Suprapubic skin (tissue), 4 donors: ENCODE measurements around the gene DPYSL3. TPM values are rescaled to one million over a fixed set of nuclear protein-coding genes. Genes with fewer than 3 reads are reported as not detected.

Source experiments
- DNase-seq, 2 donors: peaks; one replicate each; pipeline ENCODE4 v3.0.0-alpha.2; 2019; ENCODE audit warnings: low spot score in 2 of 2
- H3K27ac ChIP-seq: fragments of 200-600 bp; sonication (generic); one replicate; pipeline ENCODE4 v1.5.1; 2019
- H3K27me3 ChIP-seq: fragments of 200-600 bp; sonication (generic); one replicate; pipeline ENCODE4 v1.5.1; 2019
- H3K36me3 ChIP-seq: fragments of 200-600 bp; sonication (generic); one replicate; pipeline ENCODE4 v1.5.1; 2019
- H3K4me1 ChIP-seq: fragments of 200-600 bp; sonication (generic); one replicate; pipeline ENCODE4 v1.5.1; 2019
- H3K4me3 ChIP-seq: fragments of 200-600 bp; sonication (generic); one replicate; pipeline ENCODE4 v1.5.1; 2019; ENCODE audit warnings: mild to moderate bottlenecking
- H3K9me3 ChIP-seq: fragments of 200-600 bp; sonication (generic); one replicate; pipeline ENCODE4 v1.5.1; 2019
- EP300 ChIP-seq: sonication (generic); formaldehyde crosslinking; IDR thresholded peaks from one replicate; pipeline ENCODE4 v1.6.1; 2017; ENCODE audit warnings: antibody characterized with exemption
- POLR2A ChIP-seq, 2 donors: fragments of 450-650 bp; IDR thresholded peaks; one replicate each; pipeline ENCODE4 v1.6.1; 2017; ENCODE audit warnings: antibody characterized with exemption in 2 of 2, mild to moderate bottlenecking in 2 of 2, moderate library complexity in 2 of 2
- POLR2AphosphoS5 ChIP-seq, 3 donors: sonication (generic); formaldehyde crosslinking; IDR thresholded peaks; one replicate each; pipeline ENCODE4 v1.6.1; 2017; ENCODE audit warnings: antibody characterized with exemption in 3 of 3
- WGBS: methylation state at CpG from one replicate; pipeline ENCODE4 v1.1.5; 2018; 5-methylcytosine and 5-hydroxymethylcytosine counted together
- total RNA-seq, 4 donors: library from RNA; depleted of rRNA; stranded (reverse); fragments of >200 nt; gene quantifications; one replicate each; pipeline ENCODE4 v1.1.0, GENCODE V29; 2016
- TF ChIP-seq, protein P1 (sequence below), 2 donors: fragments of 200-600 bp in 1 of 2; fragments of 450-650 bp in 1 of 2; sonication (generic) in 1 of 2; IDR thresholded peaks; one replicate each; pipeline ENCODE4 v1.5.1; 2016 to 2019; ENCODE audit warnings: antibody characterized with exemption in 2 of 2, mild to moderate bottlenecking in 1 of 2, moderate library complexity in 1 of 2

The DPYSL3 gene
- total RNA-seq, 4 donors from 2014 or later: 12.0 to 22.2 (median 16.6) TPM

- Histone ChIP-seq H3K27ac (no peak overlapping the region), H3K36me3 (no peaks in the 10 kb centered on the region), H3K9me3 (no peaks in the 10 kb centered on the region), H3K27me3 (no peaks in the 10 kb centered on the region), H3K4me3 (no peak overlapping the region), H3K4me1 (no peaks in the 10 kb centered on the region)
- no peak for DNase-seq
- WGBS: 97% methylated on average over 1 of the region's 1 CpG
- TF ChIP-seq, protein P1, sequence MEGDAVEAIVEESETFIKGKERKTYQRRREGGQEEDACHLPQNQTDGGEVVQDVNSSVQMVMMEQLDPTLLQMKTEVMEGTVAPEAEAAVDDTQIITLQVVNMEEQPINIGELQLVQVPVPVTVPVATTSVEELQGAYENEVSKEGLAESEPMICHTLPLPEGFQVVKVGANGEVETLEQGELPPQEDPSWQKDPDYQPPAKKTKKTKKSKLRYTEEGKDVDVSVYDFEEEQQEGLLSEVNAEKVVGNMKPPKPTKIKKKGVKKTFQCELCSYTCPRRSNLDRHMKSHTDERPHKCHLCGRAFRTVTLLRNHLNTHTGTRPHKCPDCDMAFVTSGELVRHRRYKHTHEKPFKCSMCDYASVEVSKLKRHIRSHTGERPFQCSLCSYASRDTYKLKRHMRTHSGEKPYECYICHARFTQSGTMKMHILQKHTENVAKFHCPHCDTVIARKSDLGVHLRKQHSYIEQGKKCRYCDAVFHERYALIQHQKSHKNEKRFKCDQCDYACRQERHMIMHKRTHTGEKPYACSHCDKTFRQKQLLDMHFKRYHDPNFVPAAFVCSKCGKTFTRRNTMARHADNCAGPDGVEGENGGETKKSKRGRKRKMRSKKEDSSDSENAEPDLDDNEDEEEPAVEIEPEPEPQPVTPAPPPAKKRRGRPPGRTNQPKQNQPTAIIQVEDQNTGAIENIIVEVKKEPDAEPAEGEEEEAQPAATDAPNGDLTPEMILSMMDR (IDR thresholded peaks at IDR 0.05): no peak
- TF ChIP-seq POLR2AphosphoS5 (IDR thresholded peaks at IDR 0.05) (no peak), EP300 (no peak), POLR2A (IDR thresholded peaks at IDR 0.05) (no peak)
These were observed 28.4 kb upstream of the DPYSL3 start for GRCh38 chr5:147538236-147538635.

GRCh38 chr5:147534172-147534951 is 24.5 kb upstream of the DPYSL3 start:
- TF ChIP-seq POLR2AphosphoS5 (IDR thresholded peaks at IDR 0.05) (peak in 1 of 3 donors; percentile 28), EP300 (no peak)
- no peaks in the 10 kb centered on the region for H3K9me3 ChIP-seq
- no peak overlapping the region for H3K4me3 ChIP-seq
- no peaks in the 10 kb centered on the region for H3K27me3 ChIP-seq
- WGBS: 69% methylated on average over 3 of the region's 3 CpGs
- no peak overlapping the region for H3K27ac ChIP-seq
- no peaks in the 10 kb centered on the region for H3K4me1 ChIP-seq
- DNase-seq: no peak
- no peaks in the 10 kb centered on the region for H3K36me3 ChIP-seq

GRCh38 chr5:147532156-147532555 is 22.3 kb upstream of the DPYSL3 start:
- WGBS: 26% methylated on average over 1 of the region's 1 CpG
- H3K27ac ChIP-seq: no peak overlapping the region

GRCh38 chr5:147530530-147531389 is 20.9 kb upstream of the DPYSL3 start:
- no peak for DNase-seq
- 85% methylated on average over 7 of the region's 7 CpGs for WGBS
- Histone ChIP-seq H3K36me3 (no peaks in the 10 kb centered on the region), H3K27ac (no peak overlapping the region), H3K27me3 (no peaks in the 10 kb centered on the region), H3K4me1 (no peaks in the 10 kb centered on the region), H3K9me3 (no peaks in the 10 kb centered on the region), H3K4me3 (no peak overlapping the region)
- TF ChIP-seq POLR2A (IDR thresholded peaks at IDR 0.05) (no peak), EP300 (no peak), POLR2AphosphoS5 (IDR thresholded peaks at IDR 0.05) (no peak)
- TF ChIP-seq, protein P1 (IDR thresholded peaks at IDR 0.05): no peak

More at GRCh38 chr5:147532156-147532555, 22.3 kb upstream of the DPYSL3 start:
- no peaks in the 10 kb centered on the region for H3K4me1 ChIP-seq
- no peaks in the 10 kb centered on the region for H3K36me3 ChIP-seq
- TF ChIP-seq, protein P1 (IDR thresholded peaks at IDR 0.05): no peak
- TF ChIP-seq POLR2AphosphoS5 (IDR thresholded peaks at IDR 0.05): no peak
- TF ChIP-seq POLR2A (IDR thresholded peaks at IDR 0.05): no peak
- TF ChIP-seq EP300: no peak
- DNase-seq: no peak
- no peaks in the 10 kb centered on the region for H3K27me3 ChIP-seq
- no peak overlapping the region for H3K4me3 ChIP-seq
- H3K9me3 ChIP-seq: no peaks in the 10 kb centered on the region

DNA sequence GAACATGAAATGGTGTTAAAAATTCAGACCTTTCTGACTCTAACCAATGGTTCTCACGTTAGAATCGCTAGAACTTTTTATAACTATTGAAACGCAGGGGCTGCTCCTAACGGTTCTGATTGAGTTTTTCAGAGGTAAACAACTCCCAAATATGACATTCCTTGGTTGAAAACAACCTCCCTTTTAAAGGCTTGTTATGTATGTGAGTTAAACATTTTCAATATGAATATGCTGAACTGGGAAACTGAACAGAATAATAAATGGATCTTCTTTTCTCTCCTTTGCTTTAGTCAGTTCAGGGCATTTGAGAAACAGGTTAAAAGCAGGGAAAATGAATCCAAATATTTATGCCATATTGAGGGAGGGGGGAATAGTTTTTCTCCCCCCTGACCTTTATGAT is 13.2 kb upstream of the DPYSL3 start:
- Histone ChIP-seq H3K9me3 (no peaks in the 10 kb centered on the region), H3K4me1 (no peaks in the 10 kb centered on the region)

More for the DNA sequence above, 13.2 kb upstream of the DPYSL3 start:
- Histone ChIP-seq H3K36me3 (no peaks in the 10 kb centered on the region), H3K4me3 (no peak overlapping the region), H3K27me3 (no peaks in the 10 kb centered on the region), H3K27ac (no peak overlapping the region)
- DNase-seq: no peak
- WGBS: 73% methylated on average over 4 of the region's 4 CpGs
- no peak for TF ChIP-seq POLR2A (IDR thresholded peaks at IDR 0.05)
- no peak for TF ChIP-seq EP300
- TF ChIP-seq POLR2AphosphoS5 (IDR thresholded peaks at IDR 0.05): no peak
- TF ChIP-seq, protein P1 (IDR thresholded peaks at IDR 0.05): no peak
